GM13977 (cell line): Measurements from ENCODE around the gene PIGH.
A peak's percentile ranks its signal among the peaks of the same experiment; 100 is the strongest.

ENCODE experiments used
- DNase-seq: peaks from one replicate; pipeline ENCODE4 v3.0.0; 2012; ENCODE audit warnings: low spot score
- CTCF ChIP-seq: IDR thresholded peaks from 2 replicates; pipeline ENCODE4 v1.5.1; 2012; ENCODE audit warnings: mild to moderate bottlenecking, control low read depth; ENCODE audit not compliant: insufficient read depth; ENCODE audit errors: extremely low read depth, missing control alignments
- in situ Hi-C: fragments of 300-500 bp; cut with MboI; formaldehyde crosslinking; loops from one replicate; pipeline ENCODE4 v1.12.0; 2022; ENCODE audit warnings: low sequenced_read_pairs, low pct_unique_long_range_greater_than_20kb, mixed read lengths, inconsistent platforms; ENCODE audit not compliant: unreplicated experiment

PIGH gene

GRCh38 chr14:67599698-67600561 lies at the start of gene PIGH:
Gene PIGH, minus strand, starts transcription at chr14:67600268. Its CDS starts 65 bp downstream, at chr14:67600203.
- peak; percentile 95 for DNase-seq
- TF ChIP-seq CTCF, result peak; percentile 65
- in situ Hi-C loops, result no loop called here

GRCh38 chr14:67646131-67646530 lies 46.1 kb upstream of the PIGH start:
- in situ Hi-C loops, result no loop called here
- no peak for TF ChIP-seq CTCF
- DNase-seq, result no peak

- TF ChIP-seq CTCF, result no peak
- DNase-seq, result no peak
- in situ Hi-C loops, result no loop called here
Measured at GRCh38 chr14:67645414-67645813, 45.3 kb upstream of the PIGH start.

GRCh38 chr14:67644428-67644827 lies 44.4 kb upstream of the PIGH start:
- TF ChIP-seq CTCF, result no peak
- in situ Hi-C loops, result no loop called here
- no peak for DNase-seq

- DNase-seq, result no peak
- in situ Hi-C loops, result no loop called here
- TF ChIP-seq CTCF, result no peak
Measured at GRCh38 chr14:67643713-67644112, 43.6 kb upstream of the PIGH start.

GRCh38 chr14:67641902-67642749 lies 42.1 kb upstream of the PIGH start:
- DNase-seq, result no peak
- TF ChIP-seq CTCF, result no peak
- in situ Hi-C loops, result no loop called here
